Measurements from ENCODE around the gene HYDIN. TPM values are rescaled to one million over a fixed set of nuclear protein-coding genes. Genes with fewer than 3 reads are reported as not detected.
"Not testable (repeated sequence)": the region's sequence is repeated elsewhere in the genome, so short reads cannot be mapped to it uniquely, and the experiment has no call there.

Gene HYDIN
- total RNA-seq, 4 donors from 2014 or later, result 0.16 to 2.0 (median 1.4) TPM; not detected in 1

DNA sequence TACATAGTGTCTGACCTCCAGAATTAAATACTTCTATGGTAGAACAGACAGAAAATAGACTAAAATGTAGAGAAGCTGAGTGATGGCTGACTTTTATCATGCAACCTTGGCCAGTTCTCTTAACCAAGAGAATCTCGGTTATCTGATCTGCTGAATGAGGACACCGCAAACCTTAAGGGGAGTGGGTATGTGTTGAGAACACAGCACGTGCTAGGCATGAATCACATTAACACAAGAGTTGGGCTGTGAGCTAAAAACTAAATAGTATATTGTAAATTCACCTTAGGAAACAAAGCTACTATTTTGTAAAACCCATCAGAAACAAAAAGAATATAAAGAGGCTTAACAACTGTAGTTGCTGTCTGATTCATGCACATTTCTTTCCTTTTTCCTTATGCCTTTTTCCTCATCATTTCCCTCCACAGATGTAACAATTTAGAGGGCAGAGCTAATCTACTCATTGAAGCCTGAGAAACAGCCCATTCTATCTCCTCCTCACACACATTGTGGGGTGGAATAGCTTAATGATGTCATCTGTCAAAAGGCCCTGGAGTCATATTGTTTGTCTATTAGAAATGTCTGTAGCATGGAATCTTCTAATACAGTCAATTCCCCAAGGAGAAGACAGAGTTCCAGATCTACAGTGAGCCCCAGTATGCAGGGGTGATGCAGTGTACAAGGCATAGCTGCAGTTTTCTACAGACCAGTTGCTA lies 176.5 kb downstream of the HYDIN start:
- DNase-seq; in situ Hi-C loops (cut with MboI; ENCODE audit: low pct_ligation_motif_present in 1 of 4, low pct_unique_long_range_greater_than_20kb in 1 of 4, low sequenced_read_pairs in 3 of 4); H3K9me3 ChIP-seq; H3K4me1 ChIP-seq; H3K27ac ChIP-seq; H3K4me3 ChIP-seq; H3K27me3 ChIP-seq; H3K36me3 ChIP-seq; intact Hi-C loops (cut with DNase I; ENCODE audit: low total_unique reads): not testable (repeated sequence)
- 33 to 83% methylated on average over 1 to 3 of the region's 3 CpGs for WGBS, 2 donors (ENCODE audit: low coverage in 1 of 2)

DNA sequence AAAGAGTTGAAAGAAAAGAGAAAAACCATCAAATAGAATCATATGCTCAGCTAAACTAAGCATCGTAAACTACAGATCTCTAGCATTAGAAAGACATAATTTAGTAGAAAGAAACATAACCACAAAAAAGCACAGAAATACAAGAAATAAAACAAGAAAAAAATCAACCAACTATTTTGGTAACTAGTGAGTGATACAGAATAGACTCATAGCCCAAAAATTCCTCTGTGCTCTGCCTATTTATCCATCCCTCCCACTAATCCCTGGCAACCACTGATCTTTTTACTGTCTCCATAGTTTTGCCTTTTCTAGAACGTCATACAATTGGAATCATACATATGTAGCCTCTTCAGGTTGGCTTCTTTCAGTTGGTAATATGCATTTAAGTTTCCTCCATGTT lies 180.2 kb downstream of the HYDIN start:
- H3K36me3 ChIP-seq; H3K9me3 ChIP-seq; DNase-seq; H3K27ac ChIP-seq; H3K27me3 ChIP-seq; intact Hi-C loops (cut with DNase I; ENCODE audit: low total_unique reads); H3K4me1 ChIP-seq; in situ Hi-C loops (cut with MboI; ENCODE audit: low pct_ligation_motif_present in 1 of 4, low pct_unique_long_range_greater_than_20kb in 1 of 4, low sequenced_read_pairs in 3 of 4); H3K4me3 ChIP-seq: not testable (repeated sequence)
- WGBS, 2 donors (ENCODE audit: low coverage in 1 of 2), result 43 to 64% methylated on average over 1 to 2 of the region's 2 CpGs

DNA sequence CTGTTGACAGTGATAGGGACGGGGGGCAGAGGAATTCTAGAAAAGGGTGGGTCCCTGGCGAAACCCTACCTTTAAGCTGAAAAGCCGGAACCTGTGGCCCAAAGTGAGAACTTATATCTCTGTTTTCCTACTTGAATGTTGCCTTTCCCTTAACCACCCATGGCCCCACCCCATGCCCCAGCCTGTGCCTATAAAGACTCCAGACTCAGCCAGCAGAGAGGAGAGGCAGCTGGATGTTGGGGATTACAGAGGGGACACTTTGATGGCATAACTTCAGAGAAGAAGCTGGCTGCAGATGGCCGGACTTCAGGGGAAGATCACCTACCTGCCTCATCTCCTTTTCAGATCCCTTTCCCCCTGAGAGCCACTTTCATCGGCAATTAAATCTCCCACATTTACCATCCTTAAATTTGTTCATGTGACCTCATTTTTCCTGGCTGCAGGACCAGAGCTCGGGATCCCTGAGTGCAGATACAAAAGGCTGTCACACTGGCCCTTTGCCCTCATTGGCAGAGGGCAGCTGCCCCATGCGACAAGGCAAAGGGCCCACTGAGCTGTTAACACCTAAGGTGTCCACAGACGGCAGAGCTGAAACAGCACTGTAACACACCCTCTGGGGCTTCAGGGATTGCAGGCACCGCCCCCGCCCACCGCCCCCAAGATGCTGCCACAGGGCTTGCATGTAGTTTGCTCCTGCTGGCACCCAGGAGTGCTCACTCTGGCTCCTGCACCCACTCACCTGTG lies 191.0 kb downstream of the HYDIN start:
- H3K27ac ChIP-seq; H3K4me1 ChIP-seq; DNase-seq; in situ Hi-C loops (cut with MboI; ENCODE audit: low pct_ligation_motif_present in 1 of 4, low pct_unique_long_range_greater_than_20kb in 1 of 4, low sequenced_read_pairs in 3 of 4); H3K36me3 ChIP-seq; H3K4me3 ChIP-seq; H3K9me3 ChIP-seq; intact Hi-C loops (cut with DNase I; ENCODE audit: low total_unique reads); H3K27me3 ChIP-seq: not testable (repeated sequence)
- WGBS, 2 donors (ENCODE audit: low coverage in 1 of 2), result 78% methylated on average over 8 of the region's 11 CpGs; no CpG with 5 or more reads in 1 of the 2 donors

DNA sequence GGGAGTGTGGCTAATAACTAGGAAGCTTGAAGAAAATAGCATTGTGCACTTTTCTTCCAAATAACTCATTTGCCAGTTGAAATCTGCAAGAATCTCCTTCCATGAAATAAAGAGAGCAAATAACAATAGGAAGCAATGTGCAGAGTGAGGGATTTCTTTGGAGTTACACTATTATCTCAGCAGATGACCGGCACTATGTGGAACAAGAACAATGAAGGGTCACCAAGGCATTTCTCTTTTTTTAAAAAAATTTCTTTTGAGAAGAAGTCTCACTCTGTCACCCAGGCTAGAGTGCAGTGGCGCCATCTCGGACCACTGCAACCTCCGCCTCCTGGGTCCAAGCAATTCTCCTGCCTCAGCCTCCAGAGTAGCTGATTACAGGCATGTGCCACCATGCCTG lies 192.1 kb downstream of the HYDIN start:
- intact Hi-C loops (cut with DNase I; ENCODE audit: low total_unique reads); H3K4me1 ChIP-seq; H3K27ac ChIP-seq; H3K36me3 ChIP-seq; DNase-seq; in situ Hi-C loops (cut with MboI; ENCODE audit: low pct_ligation_motif_present in 1 of 4, low pct_unique_long_range_greater_than_20kb in 1 of 4, low sequenced_read_pairs in 3 of 4); H3K27me3 ChIP-seq; H3K4me3 ChIP-seq; H3K9me3 ChIP-seq: not testable (repeated sequence)
- 97% methylated on average over 4 of the region's 4 CpGs; no CpG with 5 or more reads in 1 of the 2 donors for WGBS, 2 donors (ENCODE audit: low coverage in 1 of 2)

DNA sequence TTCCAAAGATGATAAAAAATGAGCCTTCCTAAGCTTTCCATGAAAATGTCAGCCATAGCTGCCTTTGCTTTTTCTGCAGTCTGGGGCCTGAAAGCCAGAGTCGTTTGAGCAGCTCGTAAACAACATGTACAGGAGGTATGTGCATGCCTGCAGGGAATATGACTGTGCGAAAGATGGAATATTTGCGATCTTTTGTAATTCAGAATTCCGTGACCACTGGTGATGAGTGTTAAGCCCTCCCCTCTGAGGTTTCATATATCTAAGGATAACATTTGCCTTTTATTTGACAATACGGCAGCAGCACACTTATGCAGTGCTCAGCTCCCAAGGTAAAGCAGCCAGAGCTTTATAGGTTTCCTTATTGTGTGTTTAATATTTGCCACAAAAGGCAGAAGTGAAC lies 192.5 kb downstream of the HYDIN start:
- WGBS, 2 donors (ENCODE audit: low coverage in 1 of 2), result 72% methylated on average over 6 of the region's 6 CpGs; no CpG with 5 or more reads in 1 of the 2 donors
- H3K4me1 ChIP-seq; H3K27ac ChIP-seq; H3K27me3 ChIP-seq; H3K36me3 ChIP-seq; DNase-seq; H3K4me3 ChIP-seq; intact Hi-C loops (cut with DNase I; ENCODE audit: low total_unique reads); in situ Hi-C loops (cut with MboI; ENCODE audit: low pct_ligation_motif_present in 1 of 4, low pct_unique_long_range_greater_than_20kb in 1 of 4, low sequenced_read_pairs in 3 of 4); H3K9me3 ChIP-seq: not testable (repeated sequence)

DNA sequence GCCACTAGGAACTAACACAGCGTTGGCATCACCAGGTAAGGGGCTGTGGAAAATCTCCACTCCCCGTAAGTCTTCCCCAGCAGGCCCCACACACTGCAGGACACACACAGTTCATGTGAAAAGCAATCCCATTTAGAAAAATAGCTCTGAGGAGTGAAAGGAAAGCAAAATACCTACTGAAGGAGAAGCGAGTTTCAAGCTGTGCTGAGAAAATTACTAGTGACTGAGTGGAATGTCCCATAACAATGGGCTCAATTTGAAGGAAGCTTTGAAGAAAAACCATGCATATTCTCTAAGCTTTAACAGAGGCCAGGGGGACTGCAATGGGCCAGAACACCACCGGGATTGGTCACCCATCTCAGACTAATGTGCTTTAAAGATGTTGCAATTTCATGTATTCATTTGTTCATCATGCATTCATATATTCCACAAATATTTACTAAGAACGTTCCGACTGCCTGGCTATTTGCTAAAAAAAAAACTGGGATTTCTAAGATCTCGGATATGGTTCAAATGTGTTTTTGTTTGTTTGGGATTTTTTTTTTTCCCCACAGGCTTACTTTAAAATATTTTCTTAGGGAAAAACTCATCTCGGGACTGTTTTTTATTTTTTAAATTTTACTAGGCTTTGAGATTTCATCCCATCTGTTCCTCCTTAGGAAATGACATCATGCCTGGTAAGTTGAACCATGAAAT lies 202.3 kb downstream of the HYDIN start:
- H3K4me3 ChIP-seq; H3K4me1 ChIP-seq; H3K27me3 ChIP-seq; H3K27ac ChIP-seq; H3K36me3 ChIP-seq; intact Hi-C loops (cut with DNase I; ENCODE audit: low total_unique reads); H3K9me3 ChIP-seq; in situ Hi-C loops (cut with MboI; ENCODE audit: low pct_ligation_motif_present in 1 of 4, low pct_unique_long_range_greater_than_20kb in 1 of 4, low sequenced_read_pairs in 3 of 4); DNase-seq: not testable (repeated sequence)
- WGBS, 2 donors (ENCODE audit: low coverage in 1 of 2), result 34 to 55% methylated on average over 5 to 7 of the region's 8 CpGs

DNA sequence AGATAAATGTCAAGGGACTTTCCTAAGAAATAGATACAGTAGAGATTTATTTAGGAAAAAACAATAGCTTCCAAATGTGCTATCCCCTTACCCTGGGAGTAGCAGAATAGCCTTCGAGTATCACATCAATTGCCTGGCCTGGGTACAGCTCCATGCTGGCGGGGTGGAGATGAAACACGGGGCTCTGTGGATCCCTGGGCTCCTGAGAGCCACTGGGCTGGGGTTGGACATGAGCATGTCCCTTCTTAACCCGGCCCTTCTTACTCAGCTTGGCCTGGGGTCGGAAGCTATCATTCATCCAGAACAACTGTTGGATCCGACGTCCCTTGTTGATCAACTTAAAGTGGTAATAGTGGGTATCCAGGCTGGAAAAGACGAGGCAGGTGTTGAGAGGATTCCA lies 203.0 kb downstream of the HYDIN start:
- H3K4me1 ChIP-seq; H3K27ac ChIP-seq; in situ Hi-C loops (cut with MboI; ENCODE audit: low pct_ligation_motif_present in 1 of 4, low pct_unique_long_range_greater_than_20kb in 1 of 4, low sequenced_read_pairs in 3 of 4); H3K36me3 ChIP-seq; intact Hi-C loops (cut with DNase I; ENCODE audit: low total_unique reads); H3K27me3 ChIP-seq; H3K4me3 ChIP-seq; DNase-seq; H3K9me3 ChIP-seq: not testable (repeated sequence)
- 57% methylated on average over 1 of the region's 8 CpGs; no CpG with 5 or more reads in 1 of the 2 donors for WGBS, 2 donors (ENCODE audit: low coverage in 1 of 2)

DNA sequence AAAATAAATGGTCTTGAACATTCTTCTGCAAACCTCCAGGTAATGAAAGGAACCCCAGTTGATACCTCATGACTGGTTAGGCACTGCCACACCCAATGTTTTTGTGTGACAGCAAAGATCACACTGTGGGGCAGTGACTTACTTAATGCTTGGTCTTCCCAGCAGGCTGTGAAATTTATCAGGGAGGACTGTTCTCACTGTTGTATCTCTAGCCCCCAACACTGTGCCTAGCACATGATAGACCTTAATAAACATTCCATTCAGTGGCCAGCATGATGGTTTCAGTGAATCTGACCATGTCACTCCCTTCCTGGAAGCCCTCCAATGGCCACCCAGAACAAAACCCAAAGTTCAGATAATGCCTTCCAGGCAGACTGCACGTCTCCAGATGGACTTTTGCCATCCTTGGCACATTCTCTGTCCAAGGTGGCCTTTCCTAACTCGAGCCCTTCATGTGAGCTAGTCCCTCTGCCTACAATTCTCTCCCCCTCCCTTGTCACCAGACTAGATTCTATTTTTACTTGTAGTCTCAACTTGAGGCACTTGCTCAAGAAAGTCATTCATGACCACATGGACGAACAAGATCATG lies 206.6 kb downstream of the HYDIN start:
- H3K4me3 ChIP-seq; H3K27ac ChIP-seq; H3K4me1 ChIP-seq; H3K27me3 ChIP-seq; intact Hi-C loops (cut with DNase I; ENCODE audit: low total_unique reads); in situ Hi-C loops (cut with MboI; ENCODE audit: low pct_ligation_motif_present in 1 of 4, low pct_unique_long_range_greater_than_20kb in 1 of 4, low sequenced_read_pairs in 3 of 4); H3K9me3 ChIP-seq; H3K36me3 ChIP-seq; DNase-seq: not testable (repeated sequence)
- 40% methylated on average over 3 of the region's 3 CpGs; no CpG with 5 or more reads in 1 of the 2 donors for WGBS, 2 donors (ENCODE audit: low coverage in 1 of 2)

DNA sequence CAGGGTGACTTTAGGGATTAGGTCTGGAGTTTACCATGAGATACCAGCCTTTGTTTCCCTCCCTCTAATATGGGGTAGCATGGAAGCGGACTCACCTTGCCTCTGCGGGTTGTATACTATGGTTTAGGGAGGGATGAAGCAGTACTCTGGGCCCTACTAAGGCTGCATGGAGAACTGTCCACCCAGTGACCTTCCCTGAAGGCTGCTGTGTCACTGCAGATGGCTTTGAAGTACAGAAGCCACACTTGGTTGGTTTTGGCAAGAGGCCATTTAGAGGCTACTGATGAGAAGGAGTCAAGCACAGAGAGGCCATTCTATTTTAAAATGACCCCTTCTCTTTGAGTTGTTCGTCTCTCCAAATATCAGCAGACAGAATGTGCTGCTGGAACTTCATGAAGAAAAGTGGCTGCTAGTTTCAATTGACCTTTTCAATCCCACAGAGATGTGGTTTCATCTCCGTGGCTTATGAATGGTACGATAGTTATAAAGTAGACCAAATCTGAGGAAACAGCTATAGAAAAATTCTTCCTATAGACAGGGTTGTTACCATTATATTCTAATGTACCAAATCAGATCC lies 208.5 kb downstream of the HYDIN start:
- DNase-seq; intact Hi-C loops (cut with DNase I; ENCODE audit: low total_unique reads); H3K9me3 ChIP-seq; H3K4me3 ChIP-seq; H3K4me1 ChIP-seq; H3K27me3 ChIP-seq; H3K27ac ChIP-seq; H3K36me3 ChIP-seq; in situ Hi-C loops (cut with MboI; ENCODE audit: low pct_ligation_motif_present in 1 of 4, low pct_unique_long_range_greater_than_20kb in 1 of 4, low sequenced_read_pairs in 3 of 4): not testable (repeated sequence)
- 47 to 75% methylated on average over 2 to 3 of the region's 5 CpGs for WGBS, 2 donors (ENCODE audit: low coverage in 1 of 2)

DNA sequence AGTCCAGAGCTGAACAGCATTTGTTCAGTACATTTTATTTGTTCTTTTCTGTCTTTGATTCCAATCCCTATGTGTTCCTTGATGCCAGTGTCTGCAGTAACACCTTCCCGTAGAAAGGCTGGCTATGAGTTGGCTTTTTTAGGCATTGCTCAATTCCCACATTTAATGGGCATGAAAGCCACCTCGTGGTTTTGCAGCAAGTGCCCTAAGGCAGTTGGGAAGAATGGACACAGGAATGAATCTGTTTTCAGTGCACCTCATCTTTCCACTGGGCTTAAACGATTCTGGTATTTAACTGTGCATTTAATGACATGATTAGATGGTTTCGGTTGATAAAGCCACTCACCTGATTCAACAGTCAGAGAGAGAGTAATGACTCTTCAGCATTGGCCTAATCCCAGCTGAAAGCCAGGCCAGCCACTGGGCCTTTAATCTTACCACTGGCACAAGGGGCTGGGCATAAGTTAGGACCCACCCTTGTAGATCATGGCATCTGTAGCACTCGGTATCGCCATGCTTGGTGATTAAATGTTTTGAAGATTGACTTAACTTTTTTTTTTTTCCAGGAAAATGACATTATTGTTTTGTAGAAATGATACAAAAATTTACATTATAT lies 211.3 kb downstream of the HYDIN start:
- in situ Hi-C loops (cut with MboI; ENCODE audit: low pct_ligation_motif_present in 1 of 4, low pct_unique_long_range_greater_than_20kb in 1 of 4, low sequenced_read_pairs in 3 of 4); H3K27me3 ChIP-seq: not testable (repeated sequence)
- WGBS, 2 donors (ENCODE audit: low coverage in 1 of 2), result 73% methylated on average over 6 of the region's 6 CpGs; no CpG with 5 or more reads in 1 of the 2 donors

More for the DNA sequence above, 211.3 kb downstream of the HYDIN start:
- DNase-seq; H3K36me3 ChIP-seq; H3K9me3 ChIP-seq; H3K4me1 ChIP-seq; H3K27ac ChIP-seq; H3K4me3 ChIP-seq; intact Hi-C loops (cut with DNase I; ENCODE audit: low total_unique reads): not testable (repeated sequence)
